ENCODE measurements around the gene SH3GL2.

Gene SH3GL2

DNA sequence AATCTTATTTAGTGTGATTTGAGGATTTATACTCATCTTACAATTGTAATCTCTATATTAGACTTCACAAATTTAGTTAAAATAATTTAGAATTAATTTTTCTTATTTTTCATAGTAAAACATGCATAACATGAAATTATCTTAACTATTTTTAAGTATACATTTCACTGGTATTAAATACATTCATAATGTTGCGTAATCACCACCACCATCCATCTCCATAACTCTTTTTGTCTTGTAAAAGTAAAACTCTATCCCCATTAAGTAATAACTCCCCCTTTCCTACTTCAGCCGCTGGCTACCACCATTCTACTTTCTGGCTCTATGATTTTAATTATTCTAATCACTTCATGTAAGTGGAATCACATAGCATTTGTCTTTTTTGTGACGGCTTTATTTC lies 193.4 kb downstream of the SH3GL2 start:
- peaks cover 2% of the 10 kb centered on the region for H3K9me3 ChIP-seq (ENCODE audit: insufficient read depth, low read depth, low read length)
- no peak overlapping the region for H4K91ac ChIP-seq (ENCODE audit: low read depth, low read length)
- no CpG with 5 or more reads among the region's 3 CpGs for WGBS (ENCODE audit: extremely low coverage, insufficient coverage, insufficient read length)
- H3K79me1 ChIP-seq (ENCODE audit: low read length), result no peaks in the 10 kb centered on the region
- H3K4ac ChIP-seq (ENCODE audit: low read depth, low read length), result no peak overlapping the region
- no peaks in the 10 kb centered on the region for H3K79me2 ChIP-seq (ENCODE audit: control insufficient read depth, insufficient read depth, low read length, poor library complexity)
- no peak overlapping the region for H3K14ac ChIP-seq (ENCODE audit: low read length)
- no peaks in the 10 kb centered on the region for H3K4me1 ChIP-seq (ENCODE audit: control insufficient read depth in 1 of 2, insufficient read depth in 2 of 2, low read length in 2 of 2)
- no peak for DNase-seq
- H3K27me3 ChIP-seq (ENCODE audit: insufficient read depth, low read length), result no peaks in the 10 kb centered on the region
- H4K12ac ChIP-seq (ENCODE audit: low read depth, low read length), result no peak overlapping the region
- no peak overlapping the region for H3K9ac ChIP-seq (ENCODE audit: low read length)
- H2AFZ ChIP-seq (ENCODE audit: insufficient read depth, low read length, poor library complexity), result no peak overlapping the region
- no peak overlapping the region for H3K4me2 ChIP-seq (ENCODE audit: low read length)
- H2BK120ac ChIP-seq (ENCODE audit: insufficient read depth, low read length, poor library complexity), result no peak overlapping the region
- H3K23ac ChIP-seq (ENCODE audit: low read length), result no peak overlapping the region
- no peak overlapping the region for H3K18ac ChIP-seq (ENCODE audit: low read length)
- H2AK5ac ChIP-seq (ENCODE audit: low read length), result no peak overlapping the region
- H3K27ac ChIP-seq (ENCODE audit: low read depth, low read length), result no peak overlapping the region
- no peak overlapping the region for H4K8ac ChIP-seq (ENCODE audit: low read depth, low read length)
- no peak overlapping the region for H2BK12ac ChIP-seq (ENCODE audit: low read length)
- H3K4me3 ChIP-seq (ENCODE audit: low read depth, low read length), result no peak overlapping the region
- H2BK5ac ChIP-seq (ENCODE audit: low read depth, low read length, poor library complexity), result no peak overlapping the region
- H3K36me3 ChIP-seq (ENCODE audit: control insufficient read depth in 1 of 2, insufficient read depth in 2 of 2, low read length in 2 of 2), result no peaks in the 10 kb centered on the region

DNA sequence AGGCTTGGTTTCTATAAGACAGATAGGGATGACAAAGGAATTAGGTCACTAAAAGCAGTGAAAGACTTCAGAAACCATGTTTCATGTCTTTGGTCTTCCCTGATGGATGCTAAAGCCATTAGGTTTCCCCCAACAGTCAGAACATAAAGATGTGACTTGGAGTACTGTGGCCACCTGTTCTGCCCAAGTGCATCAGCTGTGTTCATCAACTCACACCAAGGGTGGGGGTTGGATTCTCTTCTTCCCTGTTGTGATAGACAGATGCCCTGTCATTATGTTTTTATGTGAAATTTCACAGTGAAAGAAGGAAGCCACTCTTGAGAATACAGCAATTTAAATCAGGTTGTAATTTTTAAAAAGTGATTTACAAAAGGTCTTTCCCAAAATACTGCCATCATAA lies 196.8 kb downstream of the SH3GL2 start:
- Histone ChIP-seq H4K12ac (ENCODE audit: low read depth, low read length) (no peak overlapping the region), H3K4ac (ENCODE audit: low read depth, low read length) (no peak overlapping the region), H3K23ac (ENCODE audit: low read length) (no peak overlapping the region), H2AK5ac (ENCODE audit: low read length) (no peak overlapping the region), H3K27me3 (ENCODE audit: insufficient read depth, low read length) (no peaks in the 10 kb centered on the region), H3K9me3 (ENCODE audit: insufficient read depth, low read depth, low read length) (peaks cover 1% of the 10 kb centered on the region), H3K79me1 (ENCODE audit: low read length) (no peaks in the 10 kb centered on the region), H4K91ac (ENCODE audit: low read depth, low read length) (no peak overlapping the region), H3K36me3 (ENCODE audit: control insufficient read depth in 1 of 2, insufficient read depth in 2 of 2, low read length in 2 of 2) (no peaks in the 10 kb centered on the region), H2BK120ac (ENCODE audit: insufficient read depth, low read length, poor library complexity) (no peak overlapping the region), H3K79me2 (ENCODE audit: control insufficient read depth, insufficient read depth, low read length, poor library complexity) (no peaks in the 10 kb centered on the region), H2AFZ (ENCODE audit: insufficient read depth, low read length, poor library complexity) (no peak overlapping the region), H3K4me2 (ENCODE audit: low read length) (no peak overlapping the region), H2BK5ac (ENCODE audit: low read depth, low read length, poor library complexity) (no peak overlapping the region), H2BK12ac (ENCODE audit: low read length) (no peak overlapping the region), H3K9ac (ENCODE audit: low read length) (no peak overlapping the region), H3K4me1 (ENCODE audit: control insufficient read depth in 1 of 2, insufficient read depth in 2 of 2, low read length in 2 of 2) (no peaks in the 10 kb centered on the region), H4K8ac (ENCODE audit: low read depth, low read length) (no peak overlapping the region), H3K4me3 (ENCODE audit: low read depth, low read length) (no peak overlapping the region), H3K27ac (ENCODE audit: low read depth, low read length) (no peak overlapping the region), H3K14ac (ENCODE audit: low read length) (no peak overlapping the region), H3K18ac (ENCODE audit: low read length) (no peak overlapping the region)
- no peak for DNase-seq

DNA sequence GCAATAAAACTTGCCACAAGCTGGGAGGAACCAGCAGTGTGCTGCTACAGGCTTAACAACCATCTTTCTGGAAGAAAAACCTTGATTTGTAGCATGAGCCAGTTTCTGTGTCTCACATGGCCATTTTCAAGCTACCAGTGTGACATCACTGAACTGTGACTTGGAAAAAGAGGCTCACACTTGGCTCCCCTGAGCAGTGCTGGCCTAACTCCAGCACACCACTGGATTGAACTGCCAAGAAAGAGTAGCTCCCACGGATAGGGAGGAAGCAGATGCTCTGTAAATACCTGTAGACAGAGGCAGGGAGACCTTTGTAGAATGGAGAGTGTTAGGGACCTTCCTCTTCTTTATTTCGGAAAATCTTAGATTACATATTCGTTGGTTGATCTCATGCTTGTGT lies 197.9 kb downstream of the SH3GL2 start:
- no peak overlapping the region for H3K18ac ChIP-seq (ENCODE audit: low read length)
- H3K9ac ChIP-seq (ENCODE audit: low read length), result no peak overlapping the region
- no peak overlapping the region for H3K4me2 ChIP-seq (ENCODE audit: low read length)
- no peaks in the 10 kb centered on the region for H3K4me1 ChIP-seq (ENCODE audit: control insufficient read depth in 1 of 2, insufficient read depth in 2 of 2, low read length in 2 of 2)
- no peak overlapping the region for H2BK5ac ChIP-seq (ENCODE audit: low read depth, low read length, poor library complexity)
- H2AK5ac ChIP-seq (ENCODE audit: low read length), result no peak overlapping the region
- H3K36me3 ChIP-seq (ENCODE audit: control insufficient read depth in 1 of 2, insufficient read depth in 2 of 2, low read length in 2 of 2), result no peaks in the 10 kb centered on the region
- no peak overlapping the region for H3K14ac ChIP-seq (ENCODE audit: low read length)
- H3K23ac ChIP-seq (ENCODE audit: low read length), result no peak overlapping the region
- no peaks in the 10 kb centered on the region for H3K27me3 ChIP-seq (ENCODE audit: insufficient read depth, low read length)
- H4K8ac ChIP-seq (ENCODE audit: low read depth, low read length), result no peak overlapping the region
- H4K12ac ChIP-seq (ENCODE audit: low read depth, low read length), result no peak overlapping the region
- H3K4me3 ChIP-seq (ENCODE audit: low read depth, low read length), result no peak overlapping the region
- no peaks in the 10 kb centered on the region for H3K79me1 ChIP-seq (ENCODE audit: low read length)
- WGBS (ENCODE audit: extremely low coverage, insufficient coverage, insufficient read length), result no CpG with 5 or more reads among the region's 3 CpGs
- H3K27ac ChIP-seq (ENCODE audit: low read depth, low read length), result no peak overlapping the region
- no peak overlapping the region for H2BK120ac ChIP-seq (ENCODE audit: insufficient read depth, low read length, poor library complexity)
- DNase-seq, result no peak
- no peaks in the 10 kb centered on the region for H3K9me3 ChIP-seq (ENCODE audit: insufficient read depth, low read depth, low read length)
- H4K91ac ChIP-seq (ENCODE audit: low read depth, low read length), result no peak overlapping the region
- H2AFZ ChIP-seq (ENCODE audit: insufficient read depth, low read length, poor library complexity), result no peak overlapping the region
- H3K4ac ChIP-seq (ENCODE audit: low read depth, low read length), result no peak overlapping the region
- H3K79me2 ChIP-seq (ENCODE audit: control insufficient read depth, insufficient read depth, low read length, poor library complexity), result no peaks in the 10 kb centered on the region
- H2BK12ac ChIP-seq (ENCODE audit: low read length), result no peak overlapping the region

GRCh38 chr9:17777465-17777864 lies 198.6 kb downstream of the SH3GL2 start:
- H3K23ac ChIP-seq (ENCODE audit: low read length), result no peak overlapping the region
- WGBS (ENCODE audit: extremely low coverage, insufficient coverage, insufficient read length), result no CpG with 5 or more reads among the region's 3 CpGs

More at GRCh38 chr9:17777465-17777864, 198.6 kb downstream of the SH3GL2 start:
- H3K14ac ChIP-seq (ENCODE audit: low read length), result no peak overlapping the region
- H3K4me2 ChIP-seq (ENCODE audit: low read length), result no peak overlapping the region
- no peak overlapping the region for H2BK5ac ChIP-seq (ENCODE audit: low read depth, low read length, poor library complexity)
- H3K27ac ChIP-seq (ENCODE audit: low read depth, low read length), result no peak overlapping the region
- no peaks in the 10 kb centered on the region for H3K36me3 ChIP-seq (ENCODE audit: control insufficient read depth in 1 of 2, insufficient read depth in 2 of 2, low read length in 2 of 2)
- no peak overlapping the region for H3K4me3 ChIP-seq (ENCODE audit: low read depth, low read length)
- H3K4me1 ChIP-seq (ENCODE audit: control insufficient read depth in 1 of 2, insufficient read depth in 2 of 2, low read length in 2 of 2), result no peaks in the 10 kb centered on the region
- no peak overlapping the region for H2AK5ac ChIP-seq (ENCODE audit: low read length)
- H3K9ac ChIP-seq (ENCODE audit: low read length), result no peak overlapping the region
- no peak overlapping the region for H3K4ac ChIP-seq (ENCODE audit: low read depth, low read length)
- H3K79me1 ChIP-seq (ENCODE audit: low read length), result no peaks in the 10 kb centered on the region
- no peak overlapping the region for H2BK120ac ChIP-seq (ENCODE audit: insufficient read depth, low read length, poor library complexity)
- H2AFZ ChIP-seq (ENCODE audit: insufficient read depth, low read length, poor library complexity), result no peak overlapping the region
- no peaks in the 10 kb centered on the region for H3K27me3 ChIP-seq (ENCODE audit: insufficient read depth, low read length)
- H3K18ac ChIP-seq (ENCODE audit: low read length), result no peak overlapping the region
- no peak overlapping the region for H4K8ac ChIP-seq (ENCODE audit: low read depth, low read length)
- DNase-seq, result no peak
- no peaks in the 10 kb centered on the region for H3K79me2 ChIP-seq (ENCODE audit: control insufficient read depth, insufficient read depth, low read length, poor library complexity)
- no peaks in the 10 kb centered on the region for H3K9me3 ChIP-seq (ENCODE audit: insufficient read depth, low read depth, low read length)
- no peak overlapping the region for H2BK12ac ChIP-seq (ENCODE audit: low read length)
- no peak overlapping the region for H4K91ac ChIP-seq (ENCODE audit: low read depth, low read length)
- no peak overlapping the region for H4K12ac ChIP-seq (ENCODE audit: low read depth, low read length)
